ENCODE results near the gene ANO2. TPM values are rescaled to one million over a fixed set of nuclear protein-coding genes. Genes with fewer than 3 reads are reported as not detected.
A peak's percentile ranks its signal among the peaks of the same experiment; 100 is the strongest.

Gene ANO2
- total and polyA plus RNA-seq, 4 donors, result 0.03 to 0.25 (median 0.15) TPM

GRCh38 chr12:5706247-5706646 is 238.8 kb downstream of the ANO2 start:
- H3K27ac ChIP-seq (ENCODE audit: low read depth in 1 of 2, low read length in 2 of 2), result no peak overlapping the region
- no peak overlapping the region for H3K9ac ChIP-seq (ENCODE audit: low read depth in 1 of 2, low read length in 2 of 2)
- no peaks in the 10 kb centered on the region for H3K4me1 ChIP-seq (ENCODE audit: control insufficient read depth in 4 of 4, insufficient read depth in 4 of 4, low read length in 3 of 4)
- H3K9me3 ChIP-seq (ENCODE audit: control insufficient read depth in 4 of 4, low read length in 3 of 4), result no peaks in the 10 kb centered on the region
- 87% methylated on average over 4 of the region's 4 CpGs for WGBS
- H3K27me3 ChIP-seq (ENCODE audit: control insufficient read depth in 4 of 4, insufficient read depth in 4 of 4, low read length in 3 of 4), result no peaks in the 10 kb centered on the region
- TF ChIP-seq HNF4G (IDR thresholded peaks at IDR 0.05) (no peak), YY1 (IDR thresholded peaks at IDR 0.05) (no peak), HNF4A (conservative IDR thresholded peaks at IDR 0.05) (no peak), TAF1 (conservative IDR thresholded peaks at IDR 0.05) (no peak), RXRA (IDR thresholded peaks at IDR 0.05) (no peak), FOXA1 (IDR thresholded peaks at IDR 0.05) (no peak), SP1 (IDR thresholded peaks at IDR 0.05) (no peak), NR2F2 (IDR thresholded peaks at IDR 0.05) (no peak), FOXA2 (IDR thresholded peaks at IDR 0.05) (no peak)
- H3K36me3 ChIP-seq (ENCODE audit: control insufficient read depth in 4 of 4, insufficient read depth in 3 of 4, low read depth in 1 of 4, low read length in 3 of 4), result no peaks in the 10 kb centered on the region
- no peak overlapping the region for H3K4me3 ChIP-seq (ENCODE audit: low read depth in 1 of 3, low read length in 3 of 3)
- peak; percentile 20 for DNase-seq (ENCODE audit: low spot score)

- no peak for TF ChIP-seq GABPA (IDR thresholded peaks at IDR 0.05 in 1 of 2, conservative IDR thresholded peaks at IDR 0.05 in 1 of 2)
- no peak for TF ChIP-seq RAD21 (IDR thresholded peaks at IDR 0.05)
- TF ChIP-seq YY1 (IDR thresholded peaks at IDR 0.05), result no peak
- no peak for TF ChIP-seq MAX (IDR thresholded peaks at IDR 0.05)
- no peak for TF ChIP-seq HNF4G (IDR thresholded peaks at IDR 0.05)
- TF ChIP-seq FOXA1 (IDR thresholded peaks at IDR 0.05), result no peak
- no peak for TF ChIP-seq FOXA2 (IDR thresholded peaks at IDR 0.05)
- no peak for TF ChIP-seq TAF1 (conservative IDR thresholded peaks at IDR 0.05)
- no peak for TF ChIP-seq CTCF (IDR thresholded peaks at IDR 0.05; ENCODE audit: low read depth, low read length, missing input control)
- TF ChIP-seq HNF4A (conservative IDR thresholded peaks at IDR 0.05), result no peak
- no peak for TF ChIP-seq RXRA (IDR thresholded peaks at IDR 0.05)
- no peak for TF ChIP-seq EGR1 (IDR thresholded peaks at IDR 0.05; ENCODE audit: low read depth in 2 of 2)
- TF ChIP-seq JUND (IDR thresholded peaks at IDR 0.05), result no peak
- Histone ChIP-seq H3K27ac (ENCODE audit: low read depth in 1 of 2, low read length in 2 of 2) (no peak overlapping the region), H3K4me1 (ENCODE audit: control insufficient read depth in 4 of 4, insufficient read depth in 4 of 4, low read length in 3 of 4) (no peaks in the 10 kb centered on the region), H3K4me3 (ENCODE audit: low read depth in 1 of 3, low read length in 3 of 3) (no peak overlapping the region), H3K27me3 (ENCODE audit: control insufficient read depth in 4 of 4, insufficient read depth in 4 of 4, low read length in 3 of 4) (no peaks in the 10 kb centered on the region), H3K9ac (ENCODE audit: low read depth in 1 of 2, low read length in 2 of 2) (no peak overlapping the region), H3K9me3 (ENCODE audit: control insufficient read depth in 4 of 4, low read length in 3 of 4) (no peaks in the 10 kb centered on the region), H3K36me3 (ENCODE audit: control insufficient read depth in 4 of 4, insufficient read depth in 3 of 4, low read depth in 1 of 4, low read length in 3 of 4) (no peaks in the 10 kb centered on the region)
- peak; percentile 12 for DNase-seq (ENCODE audit: low spot score)
- 83% methylated on average over 9 of the region's 9 CpGs for WGBS
Measured at GRCh38 chr12:5705791-5706190, 239.3 kb downstream of the ANO2 start.

- Histone ChIP-seq H3K9me3 (ENCODE audit: control insufficient read depth in 4 of 4, low read length in 3 of 4) (no peaks in the 10 kb centered on the region), H3K27me3 (ENCODE audit: control insufficient read depth in 4 of 4, insufficient read depth in 4 of 4, low read length in 3 of 4) (peaks cover 0 to 3% (median 1%) of the 10 kb centered on the region in 4 donors), H3K9ac (ENCODE audit: low read depth in 1 of 2, low read length in 2 of 2) (no peak overlapping the region), H3K4me1 (ENCODE audit: control insufficient read depth in 4 of 4, insufficient read depth in 4 of 4, low read length in 3 of 4) (no peaks in the 10 kb centered on the region), H3K36me3 (ENCODE audit: control insufficient read depth in 4 of 4, insufficient read depth in 3 of 4, low read depth in 1 of 4, low read length in 3 of 4) (no peaks in the 10 kb centered on the region), H3K4me3 (ENCODE audit: low read depth in 1 of 3, low read length in 3 of 3) (no peak overlapping the region), H3K27ac (ENCODE audit: low read depth in 1 of 2, low read length in 2 of 2) (no peak overlapping the region)
- DNase-seq (ENCODE audit: low spot score), result no peak
- WGBS, result 73% methylated on average over 6 of the region's 6 CpGs
- TF ChIP-seq RXRA (IDR thresholded peaks at IDR 0.05) (no peak), JUND (IDR thresholded peaks at IDR 0.05) (no peak), FOXA2 (IDR thresholded peaks at IDR 0.05) (no peak), FOXA1 (IDR thresholded peaks at IDR 0.05) (no peak), MAX (IDR thresholded peaks at IDR 0.05) (no peak), TAF1 (conservative IDR thresholded peaks at IDR 0.05) (no peak), HNF4A (conservative IDR thresholded peaks at IDR 0.05) (no peak), ZBTB33 (IDR thresholded peaks at IDR 0.05) (no peak), HNF4G (IDR thresholded peaks at IDR 0.05) (no peak), NR2F2 (IDR thresholded peaks at IDR 0.05) (no peak), CTCF (IDR thresholded peaks at IDR 0.05; ENCODE audit: low read depth, low read length, missing input control) (no peak)
Measured at GRCh38 chr12:5694759-5695409, 250.2 kb downstream of the ANO2 start.

All from liver (tissue), 9 donors.